Endometrium (tissue), 2 donors: ENCODE results near the gene GCKR.
"Not testable (repeated sequence)": the region's sequence is repeated elsewhere in the genome, so short reads cannot be mapped to it uniquely, and the experiment has no call there.

ENCODE experiments used
- FAIRE-seq: peaks from 2 replicates; lab custom pipeline; 2012; peaks lifted over from hg19 to GRCh38; lab: Jason Lieb, UNC
- donor health status: control.
- donor health status: control.

The GCKR gene

DNA sequence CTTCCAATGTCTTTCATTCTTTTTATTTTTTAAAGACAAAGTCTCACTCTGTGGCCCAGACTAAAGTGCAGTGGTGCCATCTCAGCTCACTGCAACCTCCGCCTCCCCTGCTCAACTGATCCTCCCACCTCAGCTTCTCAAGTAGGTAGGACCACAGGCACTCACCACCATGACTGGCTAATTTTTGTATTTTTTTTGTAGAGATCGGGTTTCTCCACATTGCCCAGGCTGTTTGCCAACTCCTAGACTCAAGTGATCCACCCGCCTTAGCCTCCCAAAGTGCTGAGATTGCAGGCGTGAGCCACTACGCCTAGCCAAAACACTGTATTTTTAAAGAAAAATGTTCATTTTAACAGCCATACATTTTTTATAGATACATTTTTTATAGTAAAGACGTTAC lies 12.7 kb downstream of the GCKR start:
- FAIRE-seq: no peak

DNA sequence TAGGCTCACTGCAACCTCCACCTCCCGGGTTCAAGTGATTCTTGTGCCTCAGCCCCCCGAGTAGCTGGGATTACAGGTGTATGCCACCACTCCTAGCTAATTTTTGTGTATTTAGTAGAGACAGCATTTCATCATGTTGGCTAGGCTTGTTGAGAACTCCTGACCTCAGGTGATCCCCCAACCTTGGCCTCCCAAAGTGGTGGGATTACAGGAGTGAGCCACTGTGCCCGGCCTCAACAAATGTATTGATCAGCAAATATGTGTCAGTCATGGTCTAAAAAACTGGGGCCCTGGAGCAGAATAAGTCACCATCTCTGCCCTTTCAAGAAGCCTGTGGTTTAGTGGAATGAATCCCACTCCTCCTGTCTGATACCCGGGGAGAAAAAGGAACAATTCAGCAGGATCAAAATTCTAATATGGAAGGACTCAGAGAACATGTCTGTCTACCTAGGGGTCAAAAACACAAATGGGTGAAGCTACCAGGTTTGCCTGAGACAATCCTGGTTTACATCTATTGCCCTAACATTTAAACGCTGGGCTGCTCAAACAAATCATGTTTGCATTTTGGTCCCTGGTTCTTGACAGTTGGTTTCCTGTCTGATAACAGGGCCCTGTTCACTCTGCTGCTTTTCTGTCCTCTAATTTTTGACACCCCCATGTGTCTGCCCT lies 21.6 kb downstream of the GCKR start:
- no peak for FAIRE-seq

- FAIRE-seq: no peak
These were observed 22.1 kb downstream of the GCKR start for GRCh38 chr2:27518782-27519113.

DNA sequence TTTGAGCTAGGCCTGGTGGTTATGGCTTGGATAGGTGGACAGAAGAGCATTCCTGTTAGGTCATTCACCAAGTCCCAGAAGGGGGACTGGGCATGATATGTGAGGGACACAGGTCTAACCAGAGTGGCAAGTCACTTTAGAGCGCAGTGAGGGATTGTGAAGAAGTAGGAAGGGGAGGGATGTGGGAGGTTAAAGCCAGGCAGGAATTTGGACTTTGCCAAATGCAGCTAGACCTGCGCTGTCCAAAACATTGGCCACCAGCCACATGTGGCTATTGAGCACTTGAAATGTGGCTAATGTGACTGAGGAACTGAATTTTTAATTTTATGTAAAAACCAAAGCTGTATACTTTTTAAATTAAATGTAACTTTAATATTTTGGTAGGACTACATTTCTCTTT lies 23.7 kb downstream of the GCKR start:
- no peak for FAIRE-seq

- FAIRE-seq: no peak
These were observed 25.8 kb downstream of the GCKR start for GRCh38 chr2:27522400-27522945.

- no peak for FAIRE-seq
These were observed 30.5 kb downstream of the GCKR start for GRCh38 chr2:27527182-27527581.

- FAIRE-seq: no peak
These were observed 35.3 kb downstream of the GCKR start for GRCh38 chr2:27531983-27532382.

GRCh38 chr2:27537287-27537686 lies 40.6 kb downstream of the GCKR start:
- no peak for FAIRE-seq

DNA sequence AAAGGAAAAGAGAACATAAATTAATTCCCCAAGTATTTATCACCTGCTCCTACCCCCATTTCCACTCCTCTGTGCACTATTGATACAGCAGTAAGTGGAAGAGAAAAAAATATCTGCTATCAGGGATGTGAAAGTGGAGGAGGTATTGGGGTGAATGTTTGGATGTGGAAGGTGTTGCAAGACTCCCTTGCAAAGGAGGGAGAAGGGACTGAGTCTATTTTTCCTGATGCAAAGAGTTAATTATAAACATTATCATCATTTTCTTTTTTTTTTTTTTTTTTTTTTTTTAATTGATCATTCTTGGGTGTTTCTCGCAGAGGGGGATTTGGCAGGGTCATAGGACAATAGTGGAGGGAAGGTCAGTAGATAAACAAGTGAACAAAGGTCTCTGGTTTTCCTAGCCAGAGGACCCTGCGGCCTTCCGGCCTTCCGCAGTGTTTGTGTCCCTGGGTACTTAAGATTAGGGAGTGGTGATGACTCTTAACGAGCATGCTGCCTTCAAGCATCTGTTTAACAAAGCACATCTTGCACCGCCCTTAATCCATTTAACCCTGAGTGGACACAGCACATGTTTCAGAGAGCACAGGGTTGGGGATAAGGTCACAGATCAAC lies 42.3 kb downstream of the GCKR start:
- not testable (repeated sequence) for FAIRE-seq

DNA sequence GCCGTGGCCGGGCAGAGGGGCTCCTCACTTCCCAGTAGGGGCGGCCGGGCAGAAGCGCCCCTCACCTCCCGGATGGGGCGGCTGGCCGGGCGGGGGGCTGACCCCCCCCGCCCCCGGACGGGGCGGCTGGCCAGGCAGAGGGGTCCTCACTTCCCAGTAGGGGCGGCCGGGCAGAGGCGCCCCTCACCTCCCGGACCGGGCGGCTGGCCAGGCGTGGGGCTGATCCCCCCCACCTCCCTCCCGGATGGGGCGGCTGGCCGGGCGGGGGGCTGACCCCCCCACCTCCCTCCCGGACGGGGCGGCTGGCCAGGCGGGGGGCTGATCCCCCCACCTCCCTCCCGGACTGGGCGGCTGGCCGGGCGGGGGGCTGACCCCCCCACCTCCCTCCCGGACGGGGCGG lies 43.0 kb downstream of the GCKR start:
- FAIRE-seq: not testable (repeated sequence)

- FAIRE-seq: no peak
These were observed 47.6 kb downstream of the GCKR start for GRCh38 chr2:27544143-27544821.

DNA sequence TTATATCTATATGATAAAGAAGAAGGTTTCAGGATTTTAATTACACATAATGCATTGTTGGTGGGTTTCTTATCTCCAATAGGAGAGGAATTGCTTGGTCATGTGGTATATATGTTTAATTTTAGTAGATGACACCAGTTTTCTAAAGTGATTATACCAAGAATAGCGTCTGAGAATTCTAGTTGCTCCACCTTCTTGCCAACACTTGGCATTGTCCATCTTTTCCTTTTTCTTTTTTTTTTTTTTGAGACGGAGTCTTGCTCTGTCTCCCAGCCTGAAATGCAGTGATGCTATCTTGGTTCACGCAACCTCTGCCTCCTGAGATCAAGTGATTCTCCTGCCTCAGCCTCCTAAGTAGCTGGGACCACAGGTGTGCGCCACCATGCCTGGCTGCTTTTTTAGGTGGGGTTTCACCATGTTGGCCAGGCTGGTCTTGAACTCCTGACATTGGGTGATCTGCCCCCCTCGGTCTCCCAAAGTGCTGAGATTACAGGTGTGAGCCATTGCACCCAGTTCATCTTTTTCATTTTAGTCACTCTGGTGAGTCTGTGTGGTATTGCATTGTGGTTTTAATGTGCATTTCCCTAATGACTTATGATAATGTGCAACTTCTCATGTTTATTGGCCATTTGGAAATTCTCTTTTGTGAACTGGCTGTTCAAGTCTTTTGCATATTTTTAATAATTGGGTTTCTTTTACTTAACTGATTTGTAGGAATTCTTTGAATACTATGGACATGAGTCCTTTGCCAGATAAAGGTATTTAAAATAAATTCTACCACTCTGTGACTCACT lies 48.9 kb downstream of the GCKR start:
- FAIRE-seq: no peak

DNA sequence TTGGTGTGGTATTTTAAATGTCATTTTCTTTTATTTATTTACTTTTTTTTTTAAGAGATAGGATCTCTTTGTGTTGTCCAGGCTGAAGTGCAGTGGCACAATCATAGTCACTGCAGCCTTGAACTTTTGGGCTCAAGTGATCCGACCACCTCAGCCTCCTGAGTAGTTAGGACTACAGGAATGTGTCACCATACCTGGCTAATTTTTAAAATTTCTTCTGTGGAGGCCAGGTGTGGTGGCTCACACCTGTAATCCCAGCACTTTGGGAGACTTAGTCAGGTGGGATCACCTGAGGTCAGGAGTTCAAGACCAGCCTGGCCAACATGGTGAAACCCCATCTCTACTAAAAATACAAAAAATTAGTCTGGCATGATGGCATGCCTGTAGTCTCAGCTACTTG lies 52.7 kb downstream of the GCKR start:
- FAIRE-seq: no peak

- FAIRE-seq: no peak
These were observed 54.9 kb downstream of the GCKR start for GRCh38 chr2:27551514-27551913.

GRCh38 chr2:27552941-27553340 lies 56.3 kb downstream of the GCKR start:
- no peak for FAIRE-seq

GRCh38 chr2:27554451-27554850 lies 57.8 kb downstream of the GCKR start:
- not testable (repeated sequence) for FAIRE-seq

GRCh38 chr2:27559228-27559627 lies 62.6 kb downstream of the GCKR start:
- no peak for FAIRE-seq

DNA sequence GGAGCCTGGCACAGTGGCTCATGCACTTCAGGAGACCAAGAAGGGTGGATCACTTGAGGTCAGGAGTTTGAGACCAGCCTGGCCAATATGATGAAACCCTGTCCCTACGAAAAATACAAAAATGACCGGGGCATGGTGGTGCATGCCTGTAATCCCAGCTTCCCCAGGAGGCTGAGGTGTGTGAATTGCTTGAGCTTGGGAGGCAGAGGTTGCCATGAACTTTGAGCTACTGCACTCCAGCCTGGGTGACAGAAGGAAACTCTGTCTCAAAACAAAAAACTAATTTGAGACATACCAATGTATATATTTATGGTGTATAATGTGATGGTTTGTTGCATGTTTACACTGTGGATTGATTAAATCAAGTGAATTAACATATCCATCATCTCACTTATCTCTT lies 64.4 kb downstream of the GCKR start:
- FAIRE-seq: no peak

DNA sequence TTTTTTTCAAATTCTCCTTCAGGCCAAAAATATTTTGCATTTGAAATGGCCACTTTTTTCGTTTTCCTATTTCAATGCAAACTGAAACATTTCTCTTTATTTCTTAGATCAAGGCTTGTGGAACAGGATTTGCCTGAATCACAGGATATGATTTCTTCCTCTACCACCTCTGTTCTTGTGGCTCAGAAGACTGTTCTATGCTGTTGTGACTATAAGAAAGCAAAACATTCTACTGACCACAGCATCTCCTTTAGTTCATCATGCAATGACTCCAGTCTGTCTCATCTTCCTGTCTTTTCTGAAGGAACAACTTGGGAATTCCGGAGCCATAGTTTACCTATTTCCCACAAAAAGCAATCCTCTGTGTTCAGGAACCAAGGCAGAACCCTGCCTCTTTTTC lies 70.0 kb downstream of the GCKR start:
- no peak for FAIRE-seq

DNA sequence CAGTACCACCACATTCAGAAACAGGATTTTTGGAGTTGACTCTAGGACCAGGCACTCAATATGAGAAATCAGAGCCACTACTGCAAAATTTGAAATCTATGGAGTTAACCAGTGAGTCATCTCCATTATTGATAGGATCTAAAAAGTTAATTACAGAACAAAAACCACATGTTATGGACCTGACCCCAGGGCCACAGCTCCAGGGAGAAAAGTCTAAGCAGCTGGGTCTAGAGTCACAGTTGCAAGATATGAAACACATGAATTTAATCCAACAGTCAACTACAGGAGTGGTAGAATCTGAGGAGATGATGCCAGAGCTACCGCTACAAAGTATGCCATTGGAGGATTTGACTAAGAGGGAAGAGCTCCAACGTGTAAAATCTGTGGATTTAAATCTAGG lies 72.8 kb downstream of the GCKR start:
- FAIRE-seq: no peak

- FAIRE-seq: no peak
These were observed 74.6 kb downstream of the GCKR start for GRCh38 chr2:27571197-27571596.

DNA sequence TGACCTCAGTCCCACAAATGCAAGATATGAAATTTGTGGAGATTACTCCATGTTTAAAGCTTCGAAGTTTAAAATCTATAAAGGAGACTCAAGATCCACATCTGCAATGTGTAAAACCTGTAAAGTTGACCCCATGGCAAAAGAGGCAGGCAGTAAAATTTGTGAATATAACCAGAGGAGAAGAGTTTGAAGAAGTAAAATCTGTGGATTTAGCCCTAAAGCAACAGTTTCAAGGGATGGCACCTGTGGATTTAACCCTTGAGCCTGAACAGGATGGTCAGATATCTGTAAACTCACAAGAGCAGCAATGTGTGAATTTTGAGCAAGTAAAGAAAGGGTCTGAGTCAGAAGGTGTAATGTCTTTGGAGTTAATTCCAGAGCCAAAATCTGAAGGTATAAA lies 75.0 kb downstream of the GCKR start:
- no peak for FAIRE-seq

GRCh38 chr2:27572439-27572838 lies 75.8 kb downstream of the GCKR start:
- no peak for FAIRE-seq
